Mucosa of gallbladder (tissue), 1 donor: ENCODE measurements around the gene ANK3. TPM values are rescaled to one million over a fixed set of nuclear protein-coding genes. Genes with fewer than 3 reads are reported as not detected.

ENCODE experiments used
- DNase-seq: peaks from one replicate; pipeline ENCODE4 v3.0.0-alpha.2; 2020; ENCODE audit warnings: low spot score
- total RNA-seq: library from RNA; stranded (reverse); gene quantifications from one replicate; pipeline ENCODE4 v1.2.1, GENCODE V29; 2021
- donor health status: DM: no; HTN: no; CAD: no.

Gene ANK3
- total RNA-seq, 1 donor from 2014 or later = 169 TPM

- DNase-seq = peak; percentile 41
These were observed 357.0 kb downstream of the ANK3 start for GRCh38 chr10:60032723-60033122.

- no peak for DNase-seq
These were observed 358.0 kb downstream of the ANK3 start for GRCh38 chr10:60031664-60032063.

DNA sequence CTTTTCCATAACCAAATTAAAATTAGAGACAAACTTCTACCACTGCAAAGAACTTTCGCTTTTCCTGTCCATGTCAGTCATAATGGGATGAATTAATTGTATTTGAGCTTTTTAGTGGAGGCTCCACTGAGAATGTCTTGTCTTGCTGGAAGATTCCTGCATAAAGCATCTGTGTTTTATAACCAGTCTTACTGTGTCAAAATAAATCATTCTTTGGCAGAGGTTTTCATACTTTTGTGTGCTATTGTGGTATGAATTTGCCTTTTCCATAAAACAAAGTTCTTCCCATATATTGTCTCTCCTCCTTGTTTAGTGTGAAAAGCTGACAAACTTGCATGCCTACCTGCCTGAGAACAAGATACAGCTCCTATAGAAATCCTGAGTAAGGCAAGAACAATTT is 358.5 kb downstream of the ANK3 start:
- no peak for DNase-seq

GRCh38 chr10:60029475-60029874 is 360.2 kb downstream of the ANK3 start:
- DNase-seq = no peak

GRCh38 chr10:60028081-60028480 is 361.6 kb downstream of the ANK3 start:
- no peak for DNase-seq

- DNase-seq = no peak
These were observed 364.4 kb downstream of the ANK3 start for GRCh38 chr10:60025279-60025678.

DNA sequence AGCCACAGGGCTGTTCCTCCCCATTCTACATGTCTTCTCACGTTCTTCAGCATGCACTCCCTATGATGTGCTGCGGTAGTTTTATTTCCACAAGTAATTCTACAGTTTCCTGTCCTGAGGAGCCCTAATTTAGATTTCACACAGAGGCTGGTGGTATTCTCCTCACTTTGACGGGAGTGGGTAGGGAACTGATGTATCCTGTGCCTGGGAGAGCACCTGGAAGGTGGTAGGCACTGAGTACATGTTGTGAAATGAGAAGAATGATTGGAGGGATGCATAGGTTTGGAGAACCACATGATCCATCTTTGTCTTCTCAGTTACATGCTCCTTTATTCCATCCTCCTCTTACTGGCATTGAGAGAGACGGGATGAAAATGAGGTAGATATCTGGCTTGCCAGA is 365.2 kb downstream of the ANK3 start:
- no peak for DNase-seq

DNA sequence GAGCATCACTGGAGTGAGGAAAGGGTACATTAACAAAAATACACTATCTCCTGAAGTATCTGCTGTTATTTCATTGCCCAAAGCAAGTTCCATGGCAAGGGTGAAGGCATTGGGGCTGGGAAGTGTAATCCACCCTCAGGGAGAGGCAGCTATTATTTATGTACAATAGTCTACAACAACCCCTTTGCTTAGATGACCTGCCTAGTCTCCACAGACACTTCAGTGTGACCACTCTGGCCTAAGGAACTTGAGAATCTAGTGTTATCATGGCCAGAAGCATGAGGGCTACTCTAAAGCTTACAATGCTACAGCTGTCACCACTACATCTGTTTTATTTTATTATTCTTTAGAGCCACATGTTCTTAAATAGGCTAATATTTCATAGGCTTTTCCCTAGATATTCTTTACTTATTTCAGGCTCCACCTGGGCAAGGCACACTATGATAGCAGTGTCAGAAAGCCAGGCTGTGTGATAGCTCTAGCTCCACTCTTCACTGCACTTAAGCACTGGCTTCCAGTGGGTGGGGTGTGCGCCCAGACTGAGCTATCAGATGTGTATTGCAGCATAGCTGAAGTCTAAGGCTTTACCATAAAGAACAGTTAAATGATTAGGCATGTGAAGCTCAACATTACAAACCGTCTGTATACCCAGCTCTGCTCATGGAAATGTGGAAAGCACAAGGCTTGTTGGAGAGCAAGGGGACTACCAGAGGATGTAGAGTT is 366.4 kb downstream of the ANK3 start:
- no peak for DNase-seq

- DNase-seq = no peak
These were observed 368.3 kb downstream of the ANK3 start for GRCh38 chr10:60021361-60021760.

- no peak for DNase-seq
These were observed 372.9 kb downstream of the ANK3 start for GRCh38 chr10:60016794-60017193.

GRCh38 chr10:60009710-60010383 is 379.8 kb downstream of the ANK3 start:
- DNase-seq = no peak

GRCh38 chr10:60009276-60009675 is 380.4 kb downstream of the ANK3 start:
- DNase-seq = no peak

- no peak for DNase-seq
These were observed 380.9 kb downstream of the ANK3 start for GRCh38 chr10:60008816-60009215.

DNA sequence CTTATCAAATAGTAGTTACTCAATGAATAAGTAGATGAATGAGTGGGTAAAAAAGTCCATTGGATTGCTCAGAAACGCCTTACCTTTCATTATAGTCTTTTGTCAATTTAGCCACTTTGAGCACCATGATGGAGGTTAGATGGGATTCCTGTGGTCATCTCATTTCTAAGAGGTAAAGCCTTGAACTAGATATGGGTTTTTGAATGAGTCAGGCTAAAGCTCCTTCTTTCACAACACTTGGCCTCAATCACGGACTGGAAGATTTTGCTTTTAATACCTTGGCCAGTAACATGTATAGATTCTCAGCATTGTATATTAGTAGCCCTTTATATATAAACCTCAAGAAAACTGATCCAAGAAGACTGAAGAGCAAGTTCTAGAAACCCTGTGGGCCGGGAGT is 383.6 kb downstream of the ANK3 start:
- DNase-seq = no peak

GRCh38 chr10:60003651-60004523 is 385.8 kb downstream of the ANK3 start:
- DNase-seq = no peak

- no peak for DNase-seq
These were observed 388.9 kb downstream of the ANK3 start for GRCh38 chr10:60000747-60001146.

- peak; percentile 17 for DNase-seq
These were observed 391.7 kb downstream of the ANK3 start for GRCh38 chr10:59997827-59998525.

- no peak for DNase-seq
These were observed 393.8 kb downstream of the ANK3 start for GRCh38 chr10:59995862-59996261.

- DNase-seq = no peak
These were observed 395.7 kb downstream of the ANK3 start for GRCh38 chr10:59993931-59994330.

DNA sequence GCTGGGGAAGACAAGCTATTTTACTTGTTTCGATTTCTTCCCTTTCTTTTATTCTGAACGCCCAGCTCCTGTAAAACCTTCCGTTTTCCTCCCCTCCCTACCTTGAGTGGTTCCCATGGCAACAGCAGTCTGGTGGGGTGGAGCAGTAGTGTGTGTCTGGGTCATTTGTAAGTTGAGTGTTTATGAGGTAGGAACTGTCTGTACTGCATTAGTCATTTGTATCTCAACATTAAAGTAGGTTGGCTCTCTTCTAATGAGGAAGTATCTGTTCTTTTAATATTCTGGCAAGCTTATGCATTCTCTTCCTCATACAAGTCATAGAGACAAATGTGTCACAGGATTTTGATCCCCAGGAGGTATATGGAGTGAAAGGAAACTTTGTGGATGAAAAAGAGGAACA is 398.0 kb downstream of the ANK3 start:
- DNase-seq = peak; percentile 74

DNA sequence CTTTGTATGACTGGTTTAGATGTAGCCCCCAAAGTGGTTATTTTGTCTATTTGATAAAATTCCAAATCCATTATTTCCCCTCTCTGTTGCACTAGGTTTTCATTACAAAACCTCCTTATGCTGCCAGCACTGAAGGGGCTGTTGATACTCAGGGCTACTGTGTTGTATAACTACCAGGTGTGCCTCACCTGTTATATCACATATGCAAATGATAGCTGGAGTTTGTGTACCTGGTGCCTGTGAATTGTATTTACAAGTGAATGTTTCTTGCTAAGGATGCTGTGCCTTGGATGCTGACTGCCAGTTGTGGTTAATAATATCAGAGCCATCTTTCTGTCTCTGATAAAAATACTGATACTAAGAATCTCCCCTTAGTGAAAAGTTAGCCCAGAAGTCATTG is 398.6 kb downstream of the ANK3 start:
- no peak for DNase-seq

- no peak for DNase-seq
These were observed 404.0 kb downstream of the ANK3 start for GRCh38 chr10:59985639-59986038.
